ENCODE data around the gene SESTD1. TPM values are rescaled to one million over a fixed set of nuclear protein-coding genes. Genes with fewer than 3 reads are reported as not detected.

The SESTD1 gene
- total RNA-seq, 2 donors from 2014 or later = 51.3 to 75.4 TPM

DNA sequence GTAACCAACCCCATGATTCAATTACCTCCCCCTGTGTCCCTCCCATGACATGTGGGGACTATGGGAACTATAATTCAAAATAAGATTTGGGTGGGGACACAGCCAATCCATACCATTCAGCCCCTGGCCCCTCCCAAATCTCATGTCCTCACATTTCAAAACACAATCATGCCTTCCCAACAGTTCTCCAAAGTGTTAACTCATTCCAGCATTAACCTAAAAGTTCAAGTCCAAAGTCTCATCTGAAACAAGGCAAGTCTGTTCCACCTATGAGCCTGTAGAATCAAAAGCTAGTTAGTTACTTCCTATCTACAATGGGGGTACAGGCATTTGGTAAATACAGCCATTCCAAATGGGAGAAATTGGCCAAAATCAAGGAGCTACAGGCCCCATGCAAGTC lies 182.7 kb downstream of the SESTD1 start:
- H3K27me3 Mint-ChIP-seq (ENCODE audit: insufficient read depth) = no peaks in the 10 kb centered on the region
- H3K4me1 Mint-ChIP-seq = peaks cover 5% of the 10 kb centered on the region
- H3K27ac Mint-ChIP-seq = no peak overlapping the region
- H3K4me3 Mint-ChIP-seq = no peak overlapping the region
- Histone ChIP-seq H3K27me3 (ENCODE audit: control insufficient read depth, insufficient read depth, low read length, poor library complexity, severe bottlenecking) (no peaks in the 10 kb centered on the region), H3K4me1 (ENCODE audit: control insufficient read depth, insufficient read depth, low read length) (no peaks in the 10 kb centered on the region), H3K9me3 (ENCODE audit: control insufficient read depth, low read length) (peaks cover 11% of the 10 kb centered on the region), H3K36me3 (ENCODE audit: control insufficient read depth, insufficient read depth, low read length) (no peaks in the 10 kb centered on the region), H3K4me3 (ENCODE audit: low read length) (no peak overlapping the region), H3K9ac (ENCODE audit: extremely low read depth, low read length, poor library complexity, severe bottlenecking) (no peak overlapping the region), H3K27ac (ENCODE audit: low read depth, low read length) (no peak overlapping the region)
- TF ChIP-seq, protein P1, sequence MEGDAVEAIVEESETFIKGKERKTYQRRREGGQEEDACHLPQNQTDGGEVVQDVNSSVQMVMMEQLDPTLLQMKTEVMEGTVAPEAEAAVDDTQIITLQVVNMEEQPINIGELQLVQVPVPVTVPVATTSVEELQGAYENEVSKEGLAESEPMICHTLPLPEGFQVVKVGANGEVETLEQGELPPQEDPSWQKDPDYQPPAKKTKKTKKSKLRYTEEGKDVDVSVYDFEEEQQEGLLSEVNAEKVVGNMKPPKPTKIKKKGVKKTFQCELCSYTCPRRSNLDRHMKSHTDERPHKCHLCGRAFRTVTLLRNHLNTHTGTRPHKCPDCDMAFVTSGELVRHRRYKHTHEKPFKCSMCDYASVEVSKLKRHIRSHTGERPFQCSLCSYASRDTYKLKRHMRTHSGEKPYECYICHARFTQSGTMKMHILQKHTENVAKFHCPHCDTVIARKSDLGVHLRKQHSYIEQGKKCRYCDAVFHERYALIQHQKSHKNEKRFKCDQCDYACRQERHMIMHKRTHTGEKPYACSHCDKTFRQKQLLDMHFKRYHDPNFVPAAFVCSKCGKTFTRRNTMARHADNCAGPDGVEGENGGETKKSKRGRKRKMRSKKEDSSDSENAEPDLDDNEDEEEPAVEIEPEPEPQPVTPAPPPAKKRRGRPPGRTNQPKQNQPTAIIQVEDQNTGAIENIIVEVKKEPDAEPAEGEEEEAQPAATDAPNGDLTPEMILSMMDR (conservative IDR thresholded peaks at IDR 0.05) = no peak
- DNase-seq = no peak
- H3K36me3 Mint-ChIP-seq (ENCODE audit: low read depth) = peaks cover 7% of the 10 kb centered on the region
- peaks cover 49% of the 10 kb centered on the region for H3K9me3 Mint-ChIP-seq

- Mint-ChIP-seq H3K4me3 (no peak overlapping the region), H3K27me3 (ENCODE audit: insufficient read depth) (no peaks in the 10 kb centered on the region), H3K4me1 (no peaks in the 10 kb centered on the region), H3K36me3 (ENCODE audit: low read depth) (peaks cover 6% of the 10 kb centered on the region), H3K27ac (no peak overlapping the region), H3K9me3 (peaks cover 30% of the 10 kb centered on the region)
- no peak overlapping the region for H3K9ac ChIP-seq (ENCODE audit: extremely low read depth, low read length, poor library complexity, severe bottlenecking)
- H3K4me1 ChIP-seq (ENCODE audit: control insufficient read depth, insufficient read depth, low read length) = no peaks in the 10 kb centered on the region
- WGBS, 2 experiments (ENCODE audit: insufficient coverage in 1 of 2, insufficient read length in 1 of 2) = 95 to 100% methylated on average over 1 to 3 of the region's 3 CpGs
- H3K4me3 ChIP-seq (ENCODE audit: low read length) = peak overlapping the region; percentile 26
- peaks cover 30% of the 10 kb centered on the region for H3K9me3 ChIP-seq (ENCODE audit: control insufficient read depth, low read length)
- no peaks in the 10 kb centered on the region for H3K27me3 ChIP-seq (ENCODE audit: control insufficient read depth, insufficient read depth, low read length, poor library complexity, severe bottlenecking)
- no peak for DNase-seq
- no peak overlapping the region for H3K27ac ChIP-seq (ENCODE audit: low read depth, low read length)
- TF ChIP-seq, protein P1 (conservative IDR thresholded peaks at IDR 0.05) = no peak
- no peaks in the 10 kb centered on the region for H3K36me3 ChIP-seq (ENCODE audit: control insufficient read depth, insufficient read depth, low read length)
Measured at GRCh38 chr2:179072527-179072926, 192.1 kb downstream of the SESTD1 start.

GRCh38 chr2:179071810-179072355 lies 192.7 kb downstream of the SESTD1 start:
- no peak for DNase-seq
- H3K4me1 Mint-ChIP-seq = no peaks in the 10 kb centered on the region
- Histone ChIP-seq H3K27ac (ENCODE audit: low read depth, low read length) (no peak overlapping the region), H3K9me3 (ENCODE audit: control insufficient read depth, low read length) (peaks cover 36% of the 10 kb centered on the region), H3K4me1 (ENCODE audit: control insufficient read depth, insufficient read depth, low read length) (no peaks in the 10 kb centered on the region), H3K36me3 (ENCODE audit: control insufficient read depth, insufficient read depth, low read length) (no peaks in the 10 kb centered on the region), H3K27me3 (ENCODE audit: control insufficient read depth, insufficient read depth, low read length, poor library complexity, severe bottlenecking) (no peaks in the 10 kb centered on the region), H3K9ac (ENCODE audit: extremely low read depth, low read length, poor library complexity, severe bottlenecking) (no peak overlapping the region), H3K4me3 (ENCODE audit: low read length) (no peak overlapping the region)
- no peaks in the 10 kb centered on the region for H3K27me3 Mint-ChIP-seq (ENCODE audit: insufficient read depth)
- TF ChIP-seq, protein P1 (conservative IDR thresholded peaks at IDR 0.05) = no peak
- H3K4me3 Mint-ChIP-seq = no peak overlapping the region
- H3K27ac Mint-ChIP-seq = no peak overlapping the region
- H3K36me3 Mint-ChIP-seq (ENCODE audit: low read depth) = peaks cover 7% of the 10 kb centered on the region
- WGBS, 2 experiments (ENCODE audit: insufficient coverage in 1 of 2, insufficient read length in 1 of 2) = 87% methylated on average over 3 of the region's 3 CpGs; no CpG with 5 or more reads in 1 of the 2 experiments
- H3K9me3 Mint-ChIP-seq = peaks cover 31% of the 10 kb centered on the region

Measured in endodermal cell (in vitro differentiated cells).